ENCODE results near the gene ABCD1. TPM values are rescaled to one million over a fixed set of nuclear protein-coding genes. Genes with fewer than 3 reads are reported as not detected.

Gene ABCD1
- total RNA-seq, 1 experiment from 2014 or later, result 9.1 TPM

- peaks cover 11% of the 10 kb centered on the region for H3K36me3 Mint-ChIP-seq
- peaks cover 13% of the 10 kb centered on the region for H3K9me3 Mint-ChIP-seq
- TF ChIP-seq MXD4 (CRISPR knock-in tag; IDR thresholded peaks at IDR 0.05; ENCODE audit: borderline replicate concordance) (no peak), KAT7 (CRISPR knock-in tag; IDR thresholded peaks at IDR 0.05; ENCODE audit: borderline replicate concordance) (no peak), USF2 (CRISPR knock-in tag; IDR thresholded peaks at IDR 0.05) (no peak), FOXK1 (CRISPR knock-in tag; IDR thresholded peaks at IDR 0.05) (no peak), USF1 (CRISPR knock-in tag; IDR thresholded peaks at IDR 0.05) (no peak), ZNF263 (CRISPR knock-in tag; IDR thresholded peaks at IDR 0.05; ENCODE audit: low read depth) (no peak), OVOL2 (CRISPR knock-in tag; IDR thresholded peaks at IDR 0.05; ENCODE audit: borderline replicate concordance) (no peak), ZBTB21 (CRISPR knock-in tag; IDR thresholded peaks at IDR 0.05; ENCODE audit: borderline replicate concordance) (no peak), ELF4 (CRISPR knock-in tag; IDR thresholded peaks at IDR 0.05; ENCODE audit: low read depth) (no peak), FOXP4 (CRISPR knock-in tag; IDR thresholded peaks at IDR 0.05) (no peak)
- TF ChIP-seq, protein P1, sequence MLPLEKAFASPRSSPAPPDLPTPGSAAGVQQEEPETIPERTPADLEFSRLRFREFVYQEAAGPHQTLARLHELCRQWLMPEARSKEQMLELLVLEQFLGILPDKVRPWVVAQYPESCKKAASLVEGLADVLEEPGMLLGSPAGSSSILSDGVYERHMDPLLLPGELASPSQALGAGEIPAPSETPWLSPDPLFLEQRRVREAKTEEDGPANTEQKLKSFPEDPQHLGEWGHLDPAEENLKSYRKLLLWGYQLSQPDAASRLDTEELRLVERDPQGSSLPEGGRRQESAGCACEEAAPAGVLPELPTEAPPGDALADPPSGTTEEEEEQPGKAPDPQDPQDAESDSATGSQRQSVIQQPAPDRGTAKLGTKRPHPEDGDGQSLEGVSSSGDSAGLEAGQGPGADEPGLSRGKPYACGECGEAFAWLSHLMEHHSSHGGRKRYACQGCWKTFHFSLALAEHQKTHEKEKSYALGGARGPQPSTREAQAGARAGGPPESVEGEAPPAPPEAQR (CRISPR knock-in tag; IDR thresholded peaks at IDR 0.05), result no peak
- TF ChIP-seq, protein P2, sequence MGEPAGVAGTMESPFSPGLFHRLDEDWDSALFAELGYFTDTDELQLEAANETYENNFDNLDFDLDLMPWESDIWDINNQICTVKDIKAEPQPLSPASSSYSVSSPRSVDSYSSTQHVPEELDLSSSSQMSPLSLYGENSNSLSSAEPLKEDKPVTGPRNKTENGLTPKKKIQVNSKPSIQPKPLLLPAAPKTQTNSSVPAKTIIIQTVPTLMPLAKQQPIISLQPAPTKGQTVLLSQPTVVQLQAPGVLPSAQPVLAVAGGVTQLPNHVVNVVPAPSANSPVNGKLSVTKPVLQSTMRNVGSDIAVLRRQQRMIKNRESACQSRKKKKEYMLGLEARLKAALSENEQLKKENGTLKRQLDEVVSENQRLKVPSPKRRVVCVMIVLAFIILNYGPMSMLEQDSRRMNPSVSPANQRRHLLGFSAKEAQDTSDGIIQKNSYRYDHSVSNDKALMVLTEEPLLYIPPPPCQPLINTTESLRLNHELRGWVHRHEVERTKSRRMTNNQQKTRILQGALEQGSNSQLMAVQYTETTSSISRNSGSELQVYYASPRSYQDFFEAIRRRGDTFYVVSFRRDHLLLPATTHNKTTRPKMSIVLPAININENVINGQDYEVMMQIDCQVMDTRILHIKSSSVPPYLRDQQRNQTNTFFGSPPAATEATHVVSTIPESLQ (CRISPR knock-in tag; IDR thresholded peaks at IDR 0.05), result no peak
- no peak for DNase-seq (ENCODE audit: low spot score)
- H3K4me3 Mint-ChIP-seq, result no peak overlapping the region
- POLR2A ChIA-PET, result no interaction called here
- CTCF ChIA-PET, result interaction anchor here (0.5 to 1.5 kb wide), 5 partner anchors 22 to 68 kb away, joined by 3 to 4 read pairs (median 3); no protein-coding TSS in a partner anchor
- no peaks in the 10 kb centered on the region for H3K27me3 Mint-ChIP-seq (ENCODE audit: low read depth)
- no peak overlapping the region for H3K27ac Mint-ChIP-seq
- peaks cover 7% of the 10 kb centered on the region for H3K4me1 Mint-ChIP-seq
- ATAC-seq, result no peak
Observed at GRCh38 chrX:153736071-153736820, 11.6 kb downstream of the ABCD1 start.

GRCh38 chrX:153736871-153737441 lies 12.3 kb downstream of the ABCD1 start:
- CTCF ChIA-PET, result interaction anchor here (1.0 to 1.5 kb wide), 2 partner anchors 29 to 69 kb away, joined by 3 to 4 read pairs; no protein-coding TSS in a partner anchor
- H3K4me1 Mint-ChIP-seq, result peaks cover 7% of the 10 kb centered on the region
- POLR2A ChIA-PET, result no interaction called here
- H3K9me3 Mint-ChIP-seq, result peaks cover 6% of the 10 kb centered on the region
- no peak for TF ChIP-seq SP1 (CRISPR knock-in tag; conservative IDR thresholded peaks at IDR 0.05)
- DNase-seq (ENCODE audit: low spot score) (no peak), ATAC-seq (no peak)
- H3K4me3 Mint-ChIP-seq, result no peak overlapping the region
- no peak overlapping the region for H3K27ac Mint-ChIP-seq
- no peaks in the 10 kb centered on the region for H3K27me3 Mint-ChIP-seq (ENCODE audit: low read depth)
- peaks cover 4% of the 10 kb centered on the region for H3K36me3 Mint-ChIP-seq
